DMS79 (cell line): ENCODE results near the gene FGD4.
"Not testable (repeated sequence)": the region's sequence is repeated elsewhere in the genome, so short reads cannot be mapped to it uniquely, and the experiment has no call there.

ENCODE experiments used
- DNase-seq: peaks from one replicate; lab custom pipeline; 2025; lab: John Stamatoyannopoulos, UW

The FGD4 gene

DNA sequence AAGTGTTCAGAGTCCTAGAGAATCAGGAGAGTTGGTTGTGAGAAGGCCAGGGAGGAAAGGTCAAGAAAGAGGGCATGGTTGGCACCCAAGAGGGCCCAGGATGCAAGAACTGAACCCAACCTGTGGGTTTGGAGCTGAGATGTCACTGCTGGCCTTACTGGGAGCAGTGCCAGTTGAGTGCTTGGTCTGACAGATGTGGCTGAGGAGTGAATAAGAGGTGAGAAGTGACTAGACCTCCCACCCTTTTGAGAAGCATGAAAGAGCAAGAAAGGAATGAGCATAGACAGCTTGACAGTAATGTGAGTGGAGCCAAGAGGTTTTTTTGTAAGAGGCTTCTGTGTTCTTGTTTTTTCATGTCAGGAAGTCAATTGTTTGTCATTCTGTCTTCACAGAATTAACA is 95.3 kb downstream of the FGD4 start:
- DNase-seq: no peak

DNA sequence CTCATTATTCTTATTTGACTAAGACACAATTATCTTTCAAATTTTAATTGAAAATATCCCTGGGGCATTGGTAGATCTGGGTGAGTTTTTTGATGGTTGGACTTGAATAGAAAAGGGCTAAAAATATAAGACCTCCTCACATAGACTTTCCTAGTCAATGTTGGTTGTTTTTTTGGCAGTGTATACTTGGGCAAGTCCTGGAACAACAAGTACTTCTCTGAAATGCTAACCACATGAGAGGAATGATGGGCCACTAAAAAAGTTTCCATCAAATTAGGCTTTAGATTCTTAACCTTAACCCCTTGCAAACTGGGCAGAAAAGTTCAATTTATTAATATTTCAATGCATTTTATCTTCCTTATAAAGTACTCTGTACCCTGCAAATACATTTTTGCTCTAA is 97.6 kb downstream of the FGD4 start:
- no peak for DNase-seq

DNA sequence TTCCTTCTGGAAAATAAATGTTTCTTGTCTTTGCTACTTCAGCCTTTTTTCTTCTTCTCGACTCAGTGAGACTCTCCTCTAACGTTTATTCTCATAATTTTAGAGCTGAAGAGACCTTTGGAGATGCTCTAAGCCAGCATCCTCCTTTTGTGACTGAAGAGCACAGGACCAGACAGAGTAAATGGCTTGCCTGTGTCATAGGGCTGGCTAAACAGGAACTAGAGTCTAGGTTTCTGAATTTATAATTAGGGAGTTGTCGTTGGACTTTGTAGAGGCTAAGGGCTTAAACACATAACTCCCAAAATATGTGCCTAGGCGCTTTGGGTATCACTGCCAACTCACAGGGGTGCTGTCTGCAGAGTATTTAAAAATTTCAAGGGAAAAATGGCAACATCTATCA is 98.5 kb downstream of the FGD4 start:
- no peak for DNase-seq

DNA sequence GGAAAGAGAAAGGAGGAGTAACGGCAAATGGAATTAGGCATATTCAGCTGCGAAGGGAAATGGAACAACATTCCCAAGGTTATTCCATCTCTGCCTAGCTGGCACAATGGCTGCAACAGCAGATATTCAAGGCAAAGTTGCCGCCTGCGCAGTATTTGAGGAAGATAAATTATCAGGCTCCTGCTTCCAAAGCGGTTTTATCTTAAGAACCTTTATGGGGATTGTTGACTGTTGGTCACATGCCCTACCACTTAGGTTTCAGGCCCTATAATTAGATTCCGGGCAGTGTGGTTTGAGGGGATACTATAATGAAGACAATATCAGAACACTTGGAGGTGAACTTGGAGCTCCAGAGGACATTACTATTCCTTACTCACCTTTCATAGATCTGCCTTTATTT is 99.7 kb downstream of the FGD4 start:
- DNase-seq: no peak

DNA sequence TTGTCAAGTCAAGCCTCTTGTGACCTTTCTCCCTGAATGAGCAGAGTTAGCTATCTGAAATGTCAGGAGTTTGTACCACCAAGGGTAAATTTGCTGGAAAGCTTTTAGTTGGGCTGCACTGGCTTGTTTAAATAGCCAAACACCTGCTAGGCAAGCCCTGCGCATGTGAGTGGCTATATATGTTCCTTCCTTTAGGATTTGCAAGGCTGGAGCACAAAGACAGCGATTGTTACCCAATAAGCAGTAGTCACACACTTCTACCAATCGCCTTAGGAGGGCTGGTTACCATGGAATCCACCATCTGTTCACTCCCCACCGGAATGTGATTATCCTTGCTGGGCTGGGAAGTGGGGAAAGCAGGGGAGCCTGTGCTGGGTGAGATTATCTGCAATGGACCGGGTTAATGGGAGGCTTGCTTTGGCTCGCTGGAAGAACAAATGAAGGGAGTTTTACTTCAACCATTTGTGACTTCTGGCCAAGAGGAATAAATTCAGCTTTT is 102.5 kb downstream of the FGD4 start:
- DNase-seq: no peak

DNA sequence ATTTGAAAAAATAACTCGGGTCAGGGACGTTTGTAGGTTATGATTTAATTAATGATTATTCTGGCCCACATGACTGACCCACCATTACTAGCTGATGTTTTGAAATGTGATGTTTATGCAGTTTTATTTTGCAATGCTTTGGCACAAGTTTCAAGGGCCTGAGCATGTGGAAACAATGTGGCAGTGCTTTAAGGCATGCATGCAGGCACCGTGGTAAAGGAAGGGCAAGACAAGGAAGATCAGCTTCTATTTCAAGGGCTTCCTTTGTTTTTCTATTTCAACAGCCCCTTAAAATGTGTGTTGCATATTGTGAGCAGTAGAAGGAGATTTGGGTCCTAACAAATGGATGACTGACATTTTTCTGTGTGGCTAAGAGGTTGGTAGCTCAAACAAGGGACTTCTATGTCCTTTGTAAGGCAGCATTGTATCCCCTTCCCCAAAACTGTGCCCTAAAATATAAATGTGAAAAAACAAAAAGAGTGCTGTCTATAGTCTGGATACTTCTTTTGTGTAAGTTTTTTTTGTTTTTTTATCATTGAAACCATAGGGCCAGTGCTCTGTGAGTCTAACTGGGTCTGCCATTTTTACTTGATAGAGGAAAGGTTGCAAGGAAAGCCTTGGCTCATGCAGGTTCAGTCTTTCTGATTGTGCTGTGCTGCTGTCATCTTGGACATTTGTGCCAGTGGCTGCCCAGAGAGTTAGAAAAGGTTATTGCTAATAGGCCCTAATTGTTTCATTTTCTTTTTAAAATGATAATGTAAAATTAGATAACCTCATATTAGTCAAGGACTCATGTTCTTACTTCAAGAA is 103.5 kb downstream of the FGD4 start:
- DNase-seq: no peak

DNA sequence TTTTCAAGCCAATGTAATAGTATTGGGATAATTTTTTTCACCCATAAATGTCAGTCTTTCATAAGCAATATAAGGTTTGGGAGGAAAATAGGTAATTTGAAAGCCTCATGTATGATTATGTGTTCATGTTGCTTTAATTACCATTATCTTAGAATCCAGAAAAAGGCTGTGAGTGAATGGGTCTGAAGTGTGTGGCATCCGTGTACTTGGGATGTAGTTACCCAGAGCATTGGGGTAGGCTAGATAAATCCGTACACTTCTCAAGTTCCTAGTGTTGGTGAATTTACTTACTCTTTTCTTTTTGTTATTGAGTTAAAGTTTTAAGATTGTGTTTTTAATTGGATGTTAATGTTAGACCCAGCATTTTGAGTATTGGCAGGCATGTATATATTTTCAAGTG is 104.4 kb downstream of the FGD4 start:
- no peak for DNase-seq

DNA sequence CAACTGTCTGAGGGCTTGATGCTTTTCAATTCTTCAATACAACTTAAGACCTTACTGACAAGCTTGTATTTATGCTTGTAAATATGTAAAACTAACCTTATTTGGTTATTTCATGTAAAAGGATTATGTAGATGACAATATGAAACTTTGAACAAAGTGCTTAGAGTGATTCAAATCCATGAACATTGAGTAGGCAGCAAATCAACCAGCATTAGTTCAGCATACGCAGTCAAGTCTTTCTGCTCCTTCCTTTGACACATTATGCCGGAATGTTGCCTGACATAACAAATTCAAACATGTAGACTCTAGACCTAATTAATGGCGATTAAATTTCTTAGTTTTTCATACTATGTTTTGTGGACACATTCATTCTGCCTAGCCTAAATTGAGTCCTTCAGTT is 105.2 kb downstream of the FGD4 start:
- DNase-seq: no peak

- no peak for DNase-seq
Observed at GRCh38 chr12:32505067-32505945, 105.9 kb downstream of the FGD4 start.

DNA sequence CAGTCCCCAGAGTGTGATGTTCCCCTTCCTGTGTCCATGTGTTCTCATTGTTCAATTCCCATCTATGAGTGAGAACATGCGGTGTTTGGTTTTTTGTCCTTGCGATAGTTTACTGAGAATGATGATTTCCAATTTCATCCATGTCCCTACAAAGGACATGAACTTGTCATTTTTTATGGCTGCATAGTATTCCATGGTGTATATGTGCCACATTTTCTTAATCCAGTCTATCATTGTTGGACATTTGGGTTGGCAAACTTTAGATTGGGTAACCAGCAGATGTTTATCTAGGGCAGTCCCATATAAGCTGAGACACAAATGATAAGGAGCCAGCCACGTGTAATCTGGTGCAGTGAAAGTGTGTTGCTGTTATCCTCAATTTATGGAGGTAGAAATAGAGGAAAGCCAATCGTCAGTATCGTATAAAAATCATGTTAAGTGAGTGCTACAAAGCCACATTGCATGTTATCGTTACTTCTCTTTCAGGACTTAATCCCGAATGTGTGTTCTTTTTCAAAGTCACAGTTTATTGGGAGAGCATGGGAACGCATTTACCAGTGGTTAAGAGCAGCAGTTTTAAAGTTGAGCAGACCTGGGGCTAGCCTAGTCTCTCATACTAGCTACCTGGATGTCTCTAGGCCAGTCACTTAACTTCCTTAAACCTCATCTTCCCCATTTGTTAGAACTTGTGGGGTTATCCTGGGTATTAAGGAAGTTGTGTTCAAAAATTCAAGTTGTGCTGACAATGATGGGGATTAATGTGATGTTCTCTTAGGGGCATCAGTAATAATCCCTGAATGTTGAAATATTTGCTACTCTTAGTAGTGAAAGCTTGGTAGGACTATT is 108.0 kb downstream of the FGD4 start:
- not testable (repeated sequence) for DNase-seq

GRCh38 chr12:32507942-32508320 is 108.6 kb downstream of the FGD4 start:
- DNase-seq: no peak

GRCh38 chr12:32508626-32509025 is 109.3 kb downstream of the FGD4 start:
- DNase-seq: no peak

GRCh38 chr12:32509328-32510091 is 110.2 kb downstream of the FGD4 start:
- DNase-seq: no peak

GRCh38 chr12:32511976-32512375 is 112.6 kb downstream of the FGD4 start:
- DNase-seq: not testable (repeated sequence)

DNA sequence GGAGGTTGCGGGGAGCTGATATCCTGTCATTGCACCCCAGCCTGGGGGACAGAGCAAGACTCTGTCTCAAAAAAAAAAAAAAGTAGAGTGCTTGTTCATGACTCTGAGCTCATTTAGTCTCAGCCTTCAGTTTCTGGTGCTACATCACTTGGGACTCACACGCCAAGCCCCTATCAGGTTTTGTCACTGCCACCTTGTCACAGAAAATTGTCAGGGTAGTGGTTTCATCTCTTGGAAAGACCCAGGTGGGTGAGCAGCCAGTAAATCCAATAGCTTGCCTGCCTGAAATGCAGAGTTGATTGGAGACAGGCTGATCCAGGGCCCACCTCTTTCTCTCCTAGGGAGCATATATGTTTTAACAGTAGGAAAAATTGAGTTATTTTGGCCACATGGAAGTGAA is 113.0 kb downstream of the FGD4 start:
- no peak for DNase-seq

- no peak for DNase-seq
Observed at GRCh38 chr12:32512910-32513309, 113.6 kb downstream of the FGD4 start.

- no peak for DNase-seq
Observed at GRCh38 chr12:32515137-32515873, 115.9 kb downstream of the FGD4 start.

- no peak for DNase-seq
Observed at GRCh38 chr12:32516230-32516629, 116.9 kb downstream of the FGD4 start.

GRCh38 chr12:32517966-32518365 is 118.6 kb downstream of the FGD4 start:
- no peak for DNase-seq

DNA sequence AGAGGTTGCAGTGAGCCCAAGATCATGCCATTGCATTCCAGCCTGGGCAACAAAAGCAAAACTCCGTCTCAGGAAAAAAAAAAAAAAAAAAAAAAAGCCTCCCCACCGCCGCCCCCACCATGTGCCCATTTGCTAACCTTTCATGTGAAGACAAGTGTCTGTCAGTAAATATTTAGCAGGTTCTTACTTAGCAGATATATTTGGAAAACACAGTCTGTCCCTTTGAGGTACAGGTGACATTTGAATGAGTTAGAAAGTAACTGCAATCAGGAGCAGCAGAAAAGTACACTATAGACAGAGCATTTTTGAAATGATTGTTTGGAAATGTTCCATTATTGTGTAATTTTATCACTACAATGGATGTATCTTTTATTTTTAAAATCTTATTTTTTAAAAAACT is 119.7 kb downstream of the FGD4 start:
- DNase-seq: no peak
